WERI-Rb-1 (cell line): Measurements from ENCODE around the gene TPGS1.

Experiments used
- DNase-seq: peaks from one replicate; pipeline ENCODE4 v3.0.0-alpha.2; 2020
- H3K27ac ChIP-seq: fragments of 250-450 bp; sonication (Bioruptor Pico); 2 replicates; pipeline ENCODE4 v1.5.1; 2020; ENCODE audit warnings: mild to moderate bottlenecking, moderate library complexity
- H3K27me3 ChIP-seq: fragments of 250-450 bp; sonication (Bioruptor Pico); 2 replicates; pipeline ENCODE4 v1.5.1; 2021; ENCODE audit warnings: mild to moderate bottlenecking, low read depth, moderate library complexity; ENCODE audit not compliant: insufficient read depth, severe bottlenecking
- H3K36me3 ChIP-seq: fragments of 250-450 bp; sonication (Bioruptor Pico); 2 replicates; pipeline ENCODE4 v1.5.1; 2020; ENCODE audit warnings: mild to moderate bottlenecking, moderate library complexity
- H3K4me3 ChIP-seq: 2 replicates; pipeline ENCODE4 v1.5.1; 2011; ENCODE audit warnings: low read depth, mild to moderate bottlenecking, control low read depth, low read length
- H3K9me3 ChIP-seq: fragments of 250-450 bp; sonication (Bioruptor Pico); 2 replicates; pipeline ENCODE4 v1.5.1; 2021; ENCODE audit warnings: mild to moderate bottlenecking, moderate library complexity; ENCODE audit not compliant: severe bottlenecking
- TF ChIP-seq, protein P1 (sequence below): IDR thresholded peaks from 2 replicates; pipeline ENCODE4 v1.5.1; 2011; ENCODE audit warnings: low read depth, mild to moderate bottlenecking, control low read depth, inconsistent platforms, low read length

Gene TPGS1

DNA sequence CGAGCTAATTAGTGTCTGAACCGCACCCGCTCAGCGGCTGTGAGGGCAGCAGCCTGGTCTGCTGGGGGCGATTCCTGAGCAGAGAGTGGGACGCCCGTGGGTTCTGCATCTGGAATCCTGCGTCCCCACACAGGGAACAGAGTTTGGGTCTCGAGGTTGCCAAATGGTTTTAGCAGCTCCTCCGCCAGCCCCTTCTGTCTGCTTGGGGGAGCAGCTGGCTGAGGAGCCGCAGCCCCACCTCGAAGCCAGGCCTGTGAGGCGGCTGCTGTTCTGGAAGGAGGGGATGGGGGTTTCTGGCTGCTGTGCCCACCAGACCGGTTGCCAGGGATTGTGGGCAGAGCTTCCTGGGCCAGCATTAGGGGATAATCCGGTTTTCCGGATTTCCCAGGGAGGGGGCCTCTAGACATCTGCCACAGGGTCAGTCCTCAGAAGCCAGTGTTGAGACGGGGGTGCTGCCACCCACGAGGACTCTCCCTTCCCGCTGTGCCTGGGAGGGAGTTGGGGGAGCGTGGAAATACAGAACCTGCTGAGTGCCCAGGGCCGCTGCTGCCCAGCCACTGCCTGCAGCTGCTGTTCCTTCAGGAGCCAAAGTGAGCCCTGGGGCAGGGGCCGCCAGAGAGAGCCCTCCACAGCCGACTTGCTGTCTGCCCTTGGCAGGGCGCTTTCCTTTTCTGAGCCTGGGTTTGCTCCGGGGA lies 26.2 kb downstream of the TPGS1 start:
- peak; percentile 75 for DNase-seq
- H3K36me3 ChIP-seq = peaks cover 38% of the 10 kb centered on the region
- H3K27me3 ChIP-seq = no peaks in the 10 kb centered on the region
- H3K27ac ChIP-seq = peak overlapping the region; percentile 90
- no peaks in the 10 kb centered on the region for H3K9me3 ChIP-seq
- H3K4me3 ChIP-seq = peak overlapping the region; percentile 89
- TF ChIP-seq, protein P1, sequence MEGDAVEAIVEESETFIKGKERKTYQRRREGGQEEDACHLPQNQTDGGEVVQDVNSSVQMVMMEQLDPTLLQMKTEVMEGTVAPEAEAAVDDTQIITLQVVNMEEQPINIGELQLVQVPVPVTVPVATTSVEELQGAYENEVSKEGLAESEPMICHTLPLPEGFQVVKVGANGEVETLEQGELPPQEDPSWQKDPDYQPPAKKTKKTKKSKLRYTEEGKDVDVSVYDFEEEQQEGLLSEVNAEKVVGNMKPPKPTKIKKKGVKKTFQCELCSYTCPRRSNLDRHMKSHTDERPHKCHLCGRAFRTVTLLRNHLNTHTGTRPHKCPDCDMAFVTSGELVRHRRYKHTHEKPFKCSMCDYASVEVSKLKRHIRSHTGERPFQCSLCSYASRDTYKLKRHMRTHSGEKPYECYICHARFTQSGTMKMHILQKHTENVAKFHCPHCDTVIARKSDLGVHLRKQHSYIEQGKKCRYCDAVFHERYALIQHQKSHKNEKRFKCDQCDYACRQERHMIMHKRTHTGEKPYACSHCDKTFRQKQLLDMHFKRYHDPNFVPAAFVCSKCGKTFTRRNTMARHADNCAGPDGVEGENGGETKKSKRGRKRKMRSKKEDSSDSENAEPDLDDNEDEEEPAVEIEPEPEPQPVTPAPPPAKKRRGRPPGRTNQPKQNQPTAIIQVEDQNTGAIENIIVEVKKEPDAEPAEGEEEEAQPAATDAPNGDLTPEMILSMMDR = no peak

DNA sequence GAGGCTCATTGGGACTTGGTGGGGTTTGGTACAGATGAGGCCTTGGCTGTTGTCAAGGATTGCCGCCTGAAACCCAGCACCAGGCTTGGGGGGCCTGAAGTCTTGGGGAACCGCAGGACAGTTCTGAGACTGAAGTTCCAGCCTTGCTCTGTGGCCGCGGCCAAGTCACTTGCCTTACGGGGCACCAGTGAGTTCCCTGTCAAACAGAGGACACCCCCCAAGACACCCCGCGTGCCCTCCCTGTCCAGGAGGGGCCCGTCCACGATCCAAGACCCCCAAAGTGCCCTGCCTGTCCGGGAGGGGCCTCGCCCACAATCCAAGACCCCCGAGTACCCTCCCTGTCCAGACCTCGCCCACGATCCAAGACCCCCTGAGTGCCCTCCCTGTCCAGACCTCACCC lies 26.8 kb downstream of the TPGS1 start:
- no peak for DNase-seq
- Histone ChIP-seq H3K9me3 (no peaks in the 10 kb centered on the region), H3K4me3 (peak overlapping the region; percentile 89), H3K36me3 (peaks cover 44% of the 10 kb centered on the region), H3K27me3 (no peaks in the 10 kb centered on the region), H3K27ac (peak overlapping the region; percentile 90)
- TF ChIP-seq, protein P1 = no peak

DNA sequence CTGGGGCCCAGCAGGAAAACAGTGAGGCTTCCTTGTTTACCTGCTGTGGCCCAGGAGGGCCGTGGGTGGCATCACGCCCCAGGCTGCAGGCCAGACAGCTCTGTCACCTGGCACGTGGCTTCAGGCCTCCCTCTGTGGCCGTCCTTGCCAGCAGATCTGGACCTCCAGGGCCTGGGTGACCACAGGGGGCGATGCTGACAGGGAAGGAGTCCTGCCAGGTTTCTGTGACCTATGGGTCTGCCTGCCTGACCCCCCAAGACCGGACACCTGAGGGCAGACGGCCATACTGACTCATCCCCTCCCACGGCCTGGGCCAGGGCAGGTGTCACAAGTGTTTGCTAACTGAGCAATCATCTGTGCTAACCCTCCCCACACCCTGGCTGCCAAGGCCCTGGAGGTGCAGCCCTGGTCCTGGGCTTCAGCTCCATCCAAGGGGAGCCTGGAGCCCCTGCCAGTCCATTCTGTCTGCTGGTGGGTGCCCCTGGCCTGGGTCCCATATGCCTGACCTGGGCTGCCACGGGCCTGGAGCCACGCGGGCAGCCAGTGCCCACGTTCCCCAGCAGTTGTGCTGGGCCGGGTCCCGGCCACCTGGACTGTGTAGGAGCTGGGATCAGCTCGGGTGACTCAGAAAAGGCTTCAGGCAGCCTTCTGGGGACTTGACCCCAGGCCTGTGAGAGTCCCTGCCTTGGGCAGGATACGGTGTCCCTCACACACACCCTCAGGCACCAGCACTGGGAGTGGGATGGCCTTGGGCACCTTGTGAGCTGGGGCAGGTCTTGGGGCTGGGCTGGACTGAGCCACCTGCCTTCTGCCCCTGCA lies 27.9 kb downstream of the TPGS1 start:
- H3K36me3 ChIP-seq = peaks cover 50% of the 10 kb centered on the region
- peak overlapping the region; percentile 26; the same call in 1 of the 2 replicates for H3K27ac ChIP-seq
- no peaks in the 10 kb centered on the region for H3K9me3 ChIP-seq
- no peaks in the 10 kb centered on the region for H3K27me3 ChIP-seq
- TF ChIP-seq, protein P1 = no peak; the same call in 1 of the 2 replicates
- no peak for DNase-seq
- no peak overlapping the region for H3K4me3 ChIP-seq

DNA sequence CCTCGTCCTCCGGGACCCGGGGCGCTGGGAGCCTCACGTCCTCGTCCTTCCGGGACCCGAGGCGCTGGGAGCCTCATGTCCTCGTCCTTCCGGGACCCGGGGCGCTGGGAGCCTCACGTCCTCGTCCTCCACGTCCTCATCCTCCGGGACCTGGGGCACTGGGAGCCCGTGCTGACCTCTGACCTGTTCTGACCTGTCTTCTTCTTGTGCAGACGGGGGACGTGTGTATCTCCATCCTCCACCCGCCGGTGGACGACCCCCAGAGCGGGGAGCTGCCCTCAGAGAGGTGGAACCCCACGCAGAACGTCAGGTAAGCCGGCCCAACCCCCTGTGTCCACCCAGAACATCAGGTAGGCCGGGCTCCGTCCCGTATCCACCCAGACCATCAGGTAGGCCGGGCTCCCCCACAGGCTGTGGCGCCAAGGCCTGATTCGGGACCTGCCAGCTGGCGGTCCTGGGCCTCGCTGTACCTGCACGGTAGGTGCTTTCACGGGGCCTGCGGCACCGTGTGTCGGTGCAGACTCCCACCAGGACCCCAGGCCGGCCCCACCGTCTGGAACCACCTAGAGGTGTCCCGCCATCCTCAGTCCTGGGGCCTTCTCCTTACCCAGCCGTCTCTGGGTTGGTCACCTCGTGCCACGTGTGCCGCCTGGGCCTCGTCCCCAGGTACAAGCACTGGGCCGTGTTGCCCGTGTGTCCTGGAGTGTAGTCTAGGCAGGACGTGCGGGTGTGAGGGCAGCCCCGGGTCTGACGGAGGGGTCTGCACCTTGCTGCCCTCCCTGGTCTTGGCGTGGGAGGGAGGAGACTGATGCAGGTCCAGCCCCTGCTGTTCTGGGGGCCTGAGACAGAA lies 29.0 kb downstream of the TPGS1 start:
- no peak overlapping the region for H3K4me3 ChIP-seq
- peaks cover 51% of the 10 kb centered on the region for H3K36me3 ChIP-seq
- TF ChIP-seq, protein P1 = no peak
- no peak for DNase-seq
- H3K27me3 ChIP-seq = no peaks in the 10 kb centered on the region
- H3K27ac ChIP-seq = no peak overlapping the region
- no peaks in the 10 kb centered on the region for H3K9me3 ChIP-seq

DNA sequence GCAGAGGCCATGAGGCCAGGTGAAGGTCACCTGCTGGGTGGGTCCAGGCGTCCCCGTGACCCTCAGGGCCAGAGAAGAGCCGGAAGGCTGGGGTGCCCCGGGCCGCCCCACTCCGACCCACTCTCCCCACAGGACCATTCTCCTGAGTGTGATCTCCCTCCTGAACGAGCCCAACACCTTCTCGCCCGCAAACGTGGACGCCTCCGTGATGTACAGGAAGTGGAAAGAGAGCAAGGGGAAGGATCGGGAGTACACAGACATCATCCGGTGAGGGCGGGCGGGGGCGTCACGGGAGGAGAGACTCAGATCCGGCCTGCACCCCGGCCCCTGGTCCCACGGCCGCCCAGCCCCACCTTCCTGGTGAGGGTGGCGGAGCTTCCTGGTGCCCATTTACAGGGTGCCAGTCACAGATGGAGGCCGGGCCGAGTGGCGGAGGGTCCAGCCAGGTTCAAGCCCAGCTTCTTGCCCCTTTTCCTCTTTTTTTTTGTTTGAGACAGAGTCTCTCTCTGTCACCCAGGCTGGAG lies 29.6 kb downstream of the TPGS1 start:
- H3K36me3 ChIP-seq = peaks cover 56% of the 10 kb centered on the region

More for the DNA sequence above, 29.6 kb downstream of the TPGS1 start:
- no peak for DNase-seq
- Histone ChIP-seq H3K4me3 (no peak overlapping the region), H3K27me3 (no peaks in the 10 kb centered on the region), H3K27ac (no peak overlapping the region), H3K9me3 (no peaks in the 10 kb centered on the region)
- TF ChIP-seq, protein P1 = no peak
